HG03108 (cell line): ENCODE results near the gene ANXA9.
A peak's percentile ranks its signal among the peaks of the same experiment; 100 is the strongest.

Source experiments
- ATAC-seq: cut with Tn5 transposase; IDR thresholded peaks from one replicate; pipeline ENCODE4 v1.9.1; 2021; ENCODE audit warnings: moderate library complexity; ENCODE audit not compliant: unreplicated experiment

The ANXA9 gene

DNA sequence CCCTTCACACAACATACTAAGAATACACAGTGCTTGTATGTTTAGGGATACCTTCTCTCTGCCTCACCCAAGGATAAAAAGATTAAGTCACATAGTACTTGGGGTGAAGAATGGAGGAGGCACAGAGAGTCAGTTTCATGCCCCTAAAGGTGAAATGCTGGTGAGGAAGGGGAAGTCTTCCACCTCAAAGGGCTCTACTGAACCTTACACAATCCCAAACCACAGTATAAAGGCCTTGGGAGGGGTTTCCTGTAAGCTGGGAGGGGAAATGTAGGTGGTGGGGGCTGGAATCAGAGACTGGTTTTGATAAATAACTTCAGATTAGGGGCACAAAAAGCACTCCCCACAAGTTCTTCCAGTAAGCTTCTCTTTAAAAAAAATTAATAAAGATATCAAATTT is 21.1 kb downstream of the ANXA9 start:
- ATAC-seq = no peak

DNA sequence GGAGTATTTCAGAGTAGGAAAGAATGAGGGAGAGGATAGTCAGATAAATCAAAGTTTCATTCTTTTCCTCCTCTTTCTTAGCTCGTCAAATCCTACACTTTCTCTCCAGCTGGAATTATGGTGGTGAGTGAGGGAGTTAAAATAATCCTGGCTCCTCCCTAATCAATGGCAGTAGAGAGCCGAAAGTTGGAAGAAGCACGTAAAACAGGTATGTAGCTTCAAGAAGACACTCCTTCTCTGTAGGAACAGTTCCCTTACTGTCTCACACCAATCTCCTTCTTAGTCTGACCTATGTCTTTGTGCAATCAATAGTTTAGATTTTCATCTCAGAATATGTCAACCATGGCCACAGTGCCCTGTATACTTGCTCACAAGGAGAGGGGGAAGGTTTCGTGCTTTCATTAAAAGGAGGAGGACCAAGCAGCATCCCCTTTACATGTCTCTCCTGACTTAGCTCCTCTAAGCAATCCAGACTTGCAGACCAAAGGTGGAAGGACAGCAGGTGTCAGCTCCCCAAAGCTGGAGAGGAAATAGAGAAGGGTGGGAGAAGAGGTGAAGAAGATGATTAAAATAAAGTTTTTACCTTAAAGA is 23.7 kb downstream of the ANXA9 start:
- no peak for ATAC-seq

DNA sequence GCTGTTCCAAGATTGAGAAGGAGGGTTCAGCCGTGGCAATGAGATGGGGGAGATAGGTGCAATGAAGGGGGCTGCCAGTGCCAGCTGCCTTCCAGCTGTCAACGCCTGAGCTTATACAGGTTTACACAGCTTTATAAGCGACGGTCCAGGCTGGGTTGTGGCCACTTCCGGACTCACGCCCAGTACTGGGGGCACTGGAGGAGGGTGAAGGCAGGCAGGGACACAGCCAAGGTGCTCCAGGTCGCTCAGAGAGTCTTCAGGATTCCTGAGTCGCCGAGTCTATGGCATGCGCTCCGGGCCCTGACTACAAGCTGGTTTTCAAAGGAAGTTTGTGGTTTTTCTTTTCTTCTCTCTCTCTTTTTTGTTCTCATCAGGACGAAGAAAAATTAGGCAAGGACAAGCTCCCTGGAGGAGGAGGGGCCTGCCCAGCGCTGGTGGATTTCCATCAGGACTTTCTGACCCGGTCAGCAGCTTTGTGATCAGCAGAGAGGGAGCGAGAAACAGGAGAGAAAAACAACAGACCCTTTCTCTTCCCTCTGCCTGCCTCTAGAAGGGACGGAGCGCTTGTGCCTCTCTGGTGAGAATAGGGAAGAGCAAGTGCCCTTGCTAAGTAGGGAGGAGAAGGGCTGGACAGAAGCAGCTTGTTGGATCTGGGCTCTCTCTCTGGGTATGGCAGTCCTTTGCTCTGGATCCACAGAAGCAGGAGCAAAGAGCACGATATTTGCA is 24.4 kb downstream of the ANXA9 start, which contains the start of gene MINDY1:
MINDY1 (minus strand) TSS at position 576 of the 726 bp plus-strand sequence. CDS start 4,285 bp downstream, outside the sequence.
- ATAC-seq = peak; percentile 49

DNA sequence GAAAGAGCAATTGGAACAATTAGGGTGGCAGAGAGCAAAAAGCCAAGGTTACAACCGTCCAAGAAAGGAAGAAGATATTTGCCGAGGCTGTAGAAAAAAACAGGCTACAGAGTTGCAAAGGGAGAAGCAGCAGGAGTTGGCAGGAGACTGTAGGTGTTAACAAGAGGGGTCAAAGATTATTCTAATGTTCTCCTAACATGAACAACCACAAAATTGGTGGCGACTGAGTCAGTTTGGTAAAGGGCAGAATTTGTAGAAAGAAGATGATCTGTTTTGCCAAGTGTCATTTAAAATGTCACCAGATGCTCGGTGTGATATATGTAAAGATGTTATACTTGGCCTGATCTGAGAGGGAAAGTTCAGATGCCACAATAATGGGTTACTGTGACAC is 25.8 kb downstream of the ANXA9 start:
- ATAC-seq = no peak

DNA sequence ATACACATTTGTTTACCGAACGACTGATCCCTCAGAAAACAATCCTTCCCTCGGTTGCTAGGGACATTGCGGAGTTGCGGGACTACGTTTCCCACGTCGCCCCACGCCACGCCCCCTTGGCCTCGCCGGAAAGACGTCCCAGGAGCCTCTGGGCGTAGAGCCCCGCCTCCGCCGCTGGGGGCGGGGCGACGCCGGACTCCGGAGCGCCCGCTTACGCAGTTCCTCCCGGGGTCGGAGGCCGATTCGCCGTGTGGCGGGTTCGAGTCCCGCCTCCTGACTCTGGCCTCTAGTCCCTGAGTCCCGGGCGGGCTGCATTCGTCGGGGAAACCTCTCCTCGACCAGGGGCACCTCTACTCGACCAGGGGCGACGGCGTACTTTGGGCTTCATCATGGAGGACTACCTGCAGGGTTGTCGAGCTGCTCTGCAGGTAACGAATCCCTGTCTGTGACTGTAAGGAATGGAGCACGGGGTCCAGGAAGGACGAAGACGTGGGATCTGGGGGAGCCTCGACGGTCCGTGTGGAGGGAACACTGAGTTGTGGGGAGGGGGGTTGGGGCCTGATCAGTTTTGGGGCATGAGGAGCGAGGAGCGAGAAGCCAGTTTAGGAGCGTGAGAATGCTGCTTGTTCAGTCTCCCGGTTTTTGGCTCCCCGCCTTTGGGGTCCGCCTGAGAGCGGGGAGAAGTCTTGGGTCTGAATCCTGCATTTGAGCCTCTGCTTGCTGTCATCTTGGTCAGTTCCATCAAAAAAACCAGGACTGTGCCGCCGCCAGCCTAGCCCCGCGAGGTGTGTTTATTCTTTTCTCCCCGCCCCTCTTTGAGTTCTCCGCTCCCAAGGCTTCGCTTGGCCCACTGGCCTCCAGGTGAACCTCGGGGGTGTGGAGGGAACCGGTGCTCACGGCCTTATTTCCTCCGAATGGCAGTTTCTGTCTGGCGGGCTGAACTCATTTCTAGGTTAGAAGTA is 26.4 kb downstream of the ANXA9 start, which contains the start of gene PRUNE1:
PRUNE1 (plus strand) TSS at position 206 of the 962 bp plus-strand sequence; CDS start at position 390, 184 bp downstream.
- peak; percentile 73 for ATAC-seq

DNA sequence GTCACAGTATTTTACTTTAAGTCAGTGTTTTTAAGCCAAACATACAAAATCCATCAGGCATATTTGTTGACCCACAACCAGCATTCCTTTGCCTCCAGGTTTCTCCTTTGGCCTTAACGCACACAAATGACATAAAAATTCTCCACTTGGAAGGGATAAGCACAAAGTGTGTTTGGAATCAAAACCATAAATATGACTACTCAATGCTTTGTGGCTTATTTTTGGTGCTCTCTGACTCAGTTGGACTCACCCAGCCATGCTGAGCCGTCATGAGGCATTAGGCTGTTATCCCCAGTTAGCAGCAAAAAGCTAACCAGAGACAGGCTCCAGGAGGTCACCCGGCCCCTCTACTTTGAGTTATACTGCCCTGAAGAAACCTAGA is 27.1 kb downstream of the ANXA9 start:
- ATAC-seq = no peak

DNA sequence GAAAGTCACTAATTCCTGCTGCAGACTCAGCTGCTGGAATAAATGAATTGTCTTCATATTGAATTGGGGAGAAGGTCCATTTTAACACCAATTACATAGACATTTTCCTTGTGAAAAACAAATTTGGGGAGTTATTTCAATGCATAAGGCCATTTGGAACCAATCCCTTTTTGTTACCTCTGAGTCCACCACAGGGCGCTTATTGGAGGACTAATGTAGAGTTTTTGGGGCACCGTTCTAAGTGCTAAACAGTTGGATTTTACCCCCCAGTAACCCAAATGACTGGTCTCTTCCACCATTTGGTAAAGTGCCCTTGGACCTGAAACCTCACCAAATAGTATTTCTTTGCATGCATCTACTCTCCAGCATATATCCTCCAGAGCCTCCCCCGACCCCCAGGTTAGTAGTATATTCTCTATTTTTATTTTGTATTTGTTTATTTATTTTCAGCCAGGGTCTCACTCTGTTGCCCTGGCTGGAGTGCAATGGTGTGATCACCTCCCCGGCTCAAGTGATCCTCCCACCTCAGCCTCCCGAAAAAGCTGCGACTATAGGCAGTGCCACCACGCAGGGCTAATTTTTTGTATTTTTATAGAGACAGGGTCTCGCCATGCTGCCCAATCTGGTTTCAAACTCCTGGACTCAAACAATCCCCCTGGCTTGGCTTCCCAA is 27.7 kb downstream of the ANXA9 start:
- ATAC-seq = no peak

DNA sequence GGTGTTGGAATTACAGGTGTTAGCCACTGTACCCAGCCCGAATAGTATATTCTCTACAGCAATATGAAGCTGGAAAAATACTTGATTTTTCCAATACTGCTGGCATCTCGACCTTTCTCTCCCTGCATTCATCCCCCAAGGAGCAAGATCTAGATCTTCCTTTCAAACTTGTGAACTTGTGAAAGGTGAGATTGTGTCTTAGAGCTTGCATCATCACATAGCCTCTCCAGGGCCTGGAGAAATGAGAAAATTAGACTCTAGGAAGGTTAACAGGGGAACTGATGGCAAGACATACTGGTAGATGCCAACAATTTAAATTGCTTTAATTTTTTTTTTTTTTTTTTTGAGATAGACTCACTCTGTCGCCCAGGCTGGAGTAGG is 28.2 kb downstream of the ANXA9 start:
- no peak for ATAC-seq

DNA sequence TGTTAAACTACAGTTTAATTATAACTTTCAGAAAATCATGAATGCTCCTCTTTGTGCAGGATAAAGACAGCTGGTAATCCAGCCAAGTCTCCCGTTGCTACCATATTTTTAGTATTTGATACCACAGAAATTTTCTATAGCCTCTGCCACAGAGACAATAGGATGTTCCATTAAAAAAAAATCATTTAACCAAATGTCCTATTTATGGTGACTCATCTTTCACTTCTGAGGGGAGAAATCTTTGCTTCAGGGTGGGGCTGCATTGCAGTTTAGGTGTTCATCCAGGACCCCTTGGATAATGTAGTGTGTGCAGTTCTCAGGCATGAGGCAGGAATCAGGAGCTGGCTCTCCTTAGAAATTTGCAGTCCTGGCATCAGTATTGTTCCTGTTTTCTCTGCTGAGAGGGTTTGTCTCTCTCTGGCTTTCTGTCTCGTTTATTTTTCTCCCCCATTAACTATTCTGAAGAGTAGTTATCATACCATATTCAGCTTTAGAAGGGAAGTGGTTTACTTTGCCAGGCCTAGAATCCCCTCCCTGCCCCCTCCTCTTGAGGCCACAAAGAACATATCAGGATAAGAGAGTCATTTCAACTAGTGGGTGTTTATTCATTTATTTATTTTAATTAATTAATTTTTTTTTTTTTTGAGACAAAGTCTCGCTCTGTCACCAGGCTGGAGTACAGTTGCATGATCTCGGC is 29.2 kb downstream of the ANXA9 start:
- ATAC-seq = no peak

DNA sequence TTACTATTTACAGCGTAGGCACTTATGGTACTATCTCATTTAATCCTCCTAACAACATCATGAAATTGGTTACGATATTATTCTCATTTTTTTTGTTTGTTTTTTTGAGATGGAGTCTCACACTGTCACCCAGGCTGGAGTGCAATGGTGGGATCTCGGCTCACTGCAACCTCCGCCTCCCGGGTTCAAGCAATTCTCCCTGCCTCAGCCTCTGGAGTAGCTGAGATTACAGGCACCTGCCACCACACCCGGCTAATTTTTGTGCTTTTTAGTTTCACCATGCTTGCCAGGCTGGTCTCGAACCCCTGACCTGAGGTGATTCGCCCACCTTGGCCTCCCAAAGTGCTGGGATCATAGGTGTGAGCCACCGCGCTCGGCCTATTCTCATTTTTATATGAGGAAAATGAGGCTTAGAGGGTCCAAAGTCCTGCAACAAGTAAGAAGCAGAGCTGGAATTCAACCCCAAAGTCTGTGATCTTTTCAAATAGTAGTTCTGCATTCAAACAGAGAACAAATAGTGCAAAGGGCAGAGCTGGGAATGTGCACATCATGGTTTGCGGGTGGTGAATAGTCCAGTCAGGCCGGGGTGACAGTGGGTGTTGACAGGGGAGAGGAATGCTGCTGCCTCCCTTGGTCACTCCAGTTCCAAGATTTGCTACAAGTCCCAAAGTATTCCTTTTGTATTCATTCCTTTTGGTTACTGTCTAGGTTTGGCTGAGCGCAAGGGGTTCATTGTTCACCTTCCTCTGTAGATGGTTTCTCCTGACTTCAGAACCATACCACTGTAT is 30.8 kb downstream of the ANXA9 start:
- ATAC-seq = no peak

DNA sequence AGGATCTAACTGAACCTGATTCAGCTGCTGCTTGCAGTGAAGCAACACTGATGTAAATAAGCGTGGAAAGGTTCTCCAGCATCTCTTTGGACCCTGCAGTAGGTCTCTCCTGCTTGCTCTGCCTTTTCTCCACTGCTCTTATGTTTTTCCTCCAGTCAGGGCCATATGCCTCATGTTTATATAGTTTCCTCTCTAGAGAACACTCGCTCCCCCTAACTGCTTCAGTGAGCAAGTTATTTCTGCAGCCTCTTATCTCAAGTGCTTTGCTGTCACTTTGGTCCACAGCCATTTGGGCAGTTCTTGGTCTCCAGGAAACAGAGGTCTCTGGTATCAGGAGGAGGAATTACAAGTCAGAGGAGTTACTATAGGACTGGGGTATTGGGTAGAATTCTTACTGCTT is 31.4 kb downstream of the ANXA9 start:
- ATAC-seq = no peak

DNA sequence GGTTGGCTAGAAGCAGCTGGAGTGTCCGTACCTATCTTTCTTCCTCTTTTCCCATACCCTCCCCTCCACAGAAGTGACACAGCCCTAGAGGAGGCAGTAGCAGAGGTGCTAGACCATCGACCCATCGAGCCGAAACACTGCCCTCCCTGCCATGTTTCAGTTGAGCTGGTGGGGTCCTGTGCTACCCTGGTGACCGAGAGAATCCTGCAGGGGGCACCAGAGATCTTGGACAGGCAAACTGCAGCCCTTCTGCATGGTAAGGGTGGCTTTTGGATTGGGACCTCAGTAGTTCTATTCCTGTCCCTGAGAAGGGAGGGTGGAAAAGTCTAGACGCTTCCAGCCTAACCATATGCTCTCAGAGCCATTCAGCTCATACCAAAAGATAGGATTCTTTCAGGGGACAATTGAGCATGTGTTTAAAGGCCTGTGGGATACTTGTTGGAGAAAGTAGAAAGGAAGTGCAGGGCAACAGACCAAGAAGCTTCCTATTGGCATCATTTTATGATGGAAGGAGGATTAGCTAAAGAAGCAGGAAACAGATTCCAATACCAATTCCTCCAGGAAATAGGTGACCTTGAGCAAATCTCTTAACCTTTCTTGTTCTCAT is 42.6 kb downstream of the ANXA9 start:
- ATAC-seq = no peak

DNA sequence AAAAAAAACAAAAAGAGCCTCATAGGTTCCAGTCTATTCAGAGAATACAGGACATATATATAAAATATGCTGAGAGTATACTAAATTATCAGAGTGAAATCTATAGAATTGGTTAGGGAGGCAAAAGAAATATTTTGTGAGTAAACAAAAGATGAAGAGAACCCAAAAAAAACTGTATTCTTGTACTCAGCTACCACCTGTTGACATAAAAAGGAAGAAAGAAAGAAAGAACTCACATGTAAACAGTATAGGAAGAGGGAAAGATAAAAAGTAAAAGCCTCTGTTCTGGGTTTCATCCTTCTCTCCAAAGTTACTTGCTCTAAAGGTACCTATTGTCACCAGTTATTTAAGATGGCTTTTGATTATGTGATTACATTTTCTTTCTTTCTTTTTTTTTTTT is 44.4 kb downstream of the ANXA9 start:
- ATAC-seq = no peak

DNA sequence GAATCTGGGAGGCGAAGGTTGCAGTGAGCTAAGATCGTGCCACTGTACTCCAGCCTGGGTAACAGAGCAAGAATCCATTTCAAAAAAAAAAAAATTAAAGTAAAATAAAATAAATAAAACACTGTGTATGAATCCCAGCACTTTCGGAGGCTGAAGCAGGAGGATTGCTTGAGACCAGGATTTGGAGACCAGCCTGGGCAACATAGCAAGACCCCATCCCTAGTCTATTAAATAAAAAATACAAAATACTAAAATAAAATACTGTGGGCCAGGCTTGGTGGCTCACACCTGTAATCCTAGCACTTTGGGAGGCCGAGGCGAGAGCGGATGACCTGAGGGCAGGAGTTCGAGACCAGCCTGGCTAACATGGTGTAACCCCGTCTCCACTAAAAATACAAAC is 50.1 kb downstream of the ANXA9 start:
- ATAC-seq = no peak

DNA sequence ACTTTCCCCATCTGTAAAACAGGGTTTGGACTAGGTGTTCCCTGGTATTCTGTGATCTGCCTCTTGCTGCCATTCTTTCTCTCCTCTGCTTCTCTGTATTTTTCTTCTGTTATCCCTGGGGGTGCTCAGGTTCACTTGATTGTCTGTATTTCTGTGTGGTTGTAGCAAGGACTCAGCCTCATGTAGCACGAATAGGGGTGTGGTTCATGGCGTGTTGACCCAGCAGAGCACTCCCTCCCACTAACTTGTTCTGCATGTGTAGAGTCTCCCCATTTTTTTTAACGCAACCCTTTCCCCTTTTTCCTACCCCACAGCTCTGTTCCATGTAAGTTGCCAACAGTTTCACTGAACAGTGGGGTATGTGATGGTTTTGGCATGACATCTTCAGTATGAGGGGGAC is 53.1 kb downstream of the ANXA9 start:
- no peak for ATAC-seq

DNA sequence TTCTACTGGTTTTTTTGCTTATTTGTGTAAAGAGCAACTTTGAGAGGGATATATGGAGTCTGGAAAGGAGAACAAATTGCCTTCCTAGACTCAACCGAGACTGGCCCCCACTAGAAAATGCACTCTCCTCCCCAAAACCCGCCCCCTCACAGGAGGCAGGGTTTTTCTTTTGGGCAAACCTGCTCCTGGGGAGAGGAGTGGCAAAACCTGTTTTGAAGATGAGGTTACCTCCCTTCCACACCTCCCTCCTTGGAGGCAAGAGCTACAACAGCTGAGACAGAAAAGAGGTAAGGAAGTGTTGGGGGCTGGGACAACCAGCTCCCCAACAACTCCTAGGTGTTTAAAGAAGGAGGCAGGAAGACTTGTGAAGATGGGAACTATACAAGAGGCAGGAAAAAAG is 54.3 kb downstream of the ANXA9 start, which contains the start of gene BNIPL:
BNIPL (plus strand) TSS at position 231 of the 400 bp plus-strand sequence; CDS start at position 371, 140 bp downstream.
- ATAC-seq = no peak

DNA sequence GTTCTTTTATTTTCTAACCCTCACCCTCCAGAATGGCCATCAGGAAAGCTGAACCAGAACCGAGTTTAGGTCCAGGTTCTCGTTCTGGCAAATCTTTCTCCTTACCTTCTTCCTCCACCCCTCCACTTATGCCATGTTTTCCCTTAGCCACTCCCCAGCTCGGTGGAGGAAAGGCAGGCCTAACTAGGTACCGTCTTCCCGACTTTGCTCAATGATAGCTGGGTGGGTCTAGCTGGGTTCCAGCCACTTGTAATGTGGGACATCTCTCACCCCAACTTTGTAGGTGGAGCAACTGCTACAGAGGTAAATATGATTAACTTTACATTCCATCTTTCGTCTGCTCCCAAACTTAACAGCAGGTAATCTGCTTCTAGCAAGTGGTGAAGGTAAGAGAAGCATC is 54.9 kb downstream of the ANXA9 start:
- no peak for ATAC-seq

DNA sequence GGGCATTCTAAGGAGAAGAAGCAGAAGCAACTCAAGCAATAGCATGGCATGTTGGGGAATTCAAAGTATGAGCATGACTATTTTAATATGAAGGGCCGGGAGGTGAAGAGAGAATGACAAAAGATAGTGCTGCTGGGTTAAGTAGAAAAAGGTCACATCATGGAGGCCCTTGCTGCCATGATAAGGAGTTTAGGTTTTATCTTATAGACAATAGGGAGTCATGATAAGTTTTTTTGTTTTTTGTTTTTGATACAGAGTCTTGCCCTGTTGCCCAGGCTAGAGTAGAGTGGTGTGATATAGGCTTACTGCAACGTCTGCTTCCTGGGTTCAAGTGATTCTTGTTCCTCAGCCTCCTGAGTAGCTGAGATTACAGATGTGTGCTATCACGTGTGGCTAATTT is 57.4 kb downstream of the ANXA9 start:
- no peak for ATAC-seq

DNA sequence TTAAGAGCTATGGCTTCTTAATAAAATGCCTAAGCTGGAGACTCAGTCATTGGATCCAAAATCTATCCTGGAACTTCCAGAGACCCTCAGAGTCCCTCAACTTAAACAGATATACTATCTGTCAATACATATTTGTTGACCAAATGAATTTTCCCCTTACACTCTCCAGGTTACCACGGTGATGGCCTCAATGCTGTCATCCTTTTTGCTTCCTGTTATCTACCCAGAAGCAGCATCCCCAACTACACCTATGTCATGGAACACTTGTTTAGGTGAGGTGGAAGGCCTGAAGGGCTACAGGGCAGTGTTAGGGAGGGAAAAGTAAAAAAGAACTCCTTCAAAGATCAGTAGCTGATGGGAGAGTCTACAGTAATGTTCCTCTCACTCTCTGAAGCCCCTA is 61.1 kb downstream of the ANXA9 start:
- no peak for ATAC-seq
